ENCODE measurements around the gene PARP12. TPM values are rescaled to one million over a fixed set of nuclear protein-coding genes. Genes with fewer than 3 reads are reported as not detected.

The PARP12 gene
- total RNA-seq, 1 donor from 2014 or later: 26.9 TPM

GRCh38 chr7:140068033-140068432 lies 5.3 kb upstream of the PARP12 start:
- Mint-ChIP-seq H3K27me3 (ENCODE audit: unreplicated experiment) (peaks cover 5% of the 10 kb centered on the region), H3K9me3 (ENCODE audit: unreplicated experiment) (peaks cover 30% of the 10 kb centered on the region), H3K4me1 (ENCODE audit: unreplicated experiment) (peaks cover 2% of the 10 kb centered on the region), H3K36me3 (ENCODE audit: unreplicated experiment) (peaks cover 12% of the 10 kb centered on the region), H3K27ac (ENCODE audit: unreplicated experiment) (no peak overlapping the region), H3K4me3 (ENCODE audit: unreplicated experiment) (no peak overlapping the region)
- no peak for DNase-seq (ENCODE audit: extremely low spot score, unreplicated experiment)
- no peak for TF ChIP-seq CTCF (IDR thresholded peaks at IDR 0.05)

- Mint-ChIP-seq H3K36me3 (ENCODE audit: unreplicated experiment) (peaks cover 12% of the 10 kb centered on the region), H3K9me3 (ENCODE audit: unreplicated experiment) (peaks cover 30% of the 10 kb centered on the region), H3K4me3 (ENCODE audit: unreplicated experiment) (no peak overlapping the region), H3K27ac (ENCODE audit: unreplicated experiment) (no peak overlapping the region), H3K27me3 (ENCODE audit: unreplicated experiment) (peaks cover 5% of the 10 kb centered on the region), H3K4me1 (ENCODE audit: unreplicated experiment) (peaks cover 3% of the 10 kb centered on the region)
- TF ChIP-seq CTCF (IDR thresholded peaks at IDR 0.05): no peak
- DNase-seq (ENCODE audit: extremely low spot score, unreplicated experiment): no peak
These were observed 4.3 kb upstream of the PARP12 start for GRCh38 chr7:140067052-140067451.

GRCh38 chr7:140062118-140062527 lies 628 bp downstream of the PARP12 start:
- H3K27ac Mint-ChIP-seq (ENCODE audit: unreplicated experiment): peak overlapping the region; percentile 59
- no peaks in the 10 kb centered on the region for H3K27me3 Mint-ChIP-seq (ENCODE audit: unreplicated experiment)
- DNase-seq (ENCODE audit: extremely low spot score, unreplicated experiment): peak; percentile 76
- peaks cover 10% of the 10 kb centered on the region for H3K36me3 Mint-ChIP-seq (ENCODE audit: unreplicated experiment)
- H3K9me3 Mint-ChIP-seq (ENCODE audit: unreplicated experiment): peaks cover 12% of the 10 kb centered on the region
- peak overlapping the region; percentile 83 for H3K4me3 Mint-ChIP-seq (ENCODE audit: unreplicated experiment)
- peaks cover 32% of the 10 kb centered on the region for H3K4me1 Mint-ChIP-seq (ENCODE audit: unreplicated experiment)
- no peak for TF ChIP-seq CTCF (IDR thresholded peaks at IDR 0.05)

- DNase-seq (ENCODE audit: extremely low spot score, unreplicated experiment): peak; percentile 63
- H3K27ac Mint-ChIP-seq (ENCODE audit: unreplicated experiment): peak overlapping the region; percentile 59
- peaks cover 6% of the 10 kb centered on the region for H3K9me3 Mint-ChIP-seq (ENCODE audit: unreplicated experiment)
- peaks cover 32% of the 10 kb centered on the region for H3K4me1 Mint-ChIP-seq (ENCODE audit: unreplicated experiment)
- no peaks in the 10 kb centered on the region for H3K27me3 Mint-ChIP-seq (ENCODE audit: unreplicated experiment)
- peak overlapping the region; percentile 83 for H3K4me3 Mint-ChIP-seq (ENCODE audit: unreplicated experiment)
- peaks cover 10% of the 10 kb centered on the region for H3K36me3 Mint-ChIP-seq (ENCODE audit: unreplicated experiment)
- TF ChIP-seq CTCF (IDR thresholded peaks at IDR 0.05): no peak
These were observed 1.2 kb downstream of the PARP12 start for GRCh38 chr7:140061607-140061930.

GRCh38 chr7:140060788-140061606 lies 1.8 kb downstream of the PARP12 start:
- Mint-ChIP-seq H3K27ac (ENCODE audit: unreplicated experiment) (peak overlapping the region; percentile 59), H3K4me3 (ENCODE audit: unreplicated experiment) (peak overlapping the region; percentile 83), H3K36me3 (ENCODE audit: unreplicated experiment) (peaks cover 12% of the 10 kb centered on the region), H3K4me1 (ENCODE audit: unreplicated experiment) (peaks cover 32% of the 10 kb centered on the region), H3K27me3 (ENCODE audit: unreplicated experiment) (no peaks in the 10 kb centered on the region), H3K9me3 (ENCODE audit: unreplicated experiment) (peaks cover under 1% of the 10 kb centered on the region)
- TF ChIP-seq CTCF (IDR thresholded peaks at IDR 0.05): no peak
- DNase-seq (ENCODE audit: extremely low spot score, unreplicated experiment): peak; percentile 63
